ENCODE measurements around the gene MIPOL1. TPM values are rescaled to one million over a fixed set of nuclear protein-coding genes. Genes with fewer than 3 reads are reported as not detected.

The MIPOL1 gene
- total and polyA plus RNA-seq, 9 of the 15 experiments (the other 6 are each of a cell fraction or from before 2014, with no cell fraction given) = 6.7 to 21.9 (median 12.4) TPM

DNA sequence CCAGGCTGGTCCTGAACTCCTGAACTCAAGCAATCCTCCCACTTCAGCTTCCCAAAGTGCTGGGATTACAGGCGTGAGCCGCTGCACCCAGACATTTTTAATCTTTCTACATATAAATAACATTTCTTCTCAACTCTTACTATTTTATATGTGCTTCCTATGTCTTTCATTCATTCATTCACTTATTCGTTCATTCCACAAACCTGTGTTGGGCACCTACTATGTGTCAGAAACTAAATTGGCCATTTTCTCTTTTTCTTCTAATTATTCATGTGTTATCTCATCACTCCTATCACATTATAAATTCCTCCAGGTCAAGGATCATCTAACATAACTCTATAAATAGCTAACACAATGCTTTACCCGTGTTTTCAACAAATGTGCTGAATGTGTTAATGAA, 373.7 kb downstream of the MIPOL1 start:
- in situ Hi-C loops (cut with MboI) (no loop called here), intact Hi-C loops (cut with micrococcal nuclease) (no loop called here)
- CTCF ChIA-PET (ENCODE audit: low intra/inter-chr PET ratio) = no interaction called here
- no peaks in the 10 kb centered on the region for H4K20me1 ChIP-seq (replicated peaks; ENCODE audit: control insufficient read depth, insufficient read depth, low read length)
- no peak overlapping the region for H3K9ac ChIP-seq (ENCODE audit: insufficient read depth in 1 of 2, low read depth in 2 of 2, low read length in 2 of 2)
- no peak overlapping the region for H3K4me2 ChIP-seq (ENCODE audit: insufficient read depth, low read length)
- H3K79me2 ChIP-seq (ENCODE audit: control insufficient read depth, insufficient read depth, low read length) = no peaks in the 10 kb centered on the region
- H3K9me3 ChIP-seq (replicated peaks; ENCODE audit: control insufficient read depth, insufficient read depth, low read depth, low read length) = no peaks in the 10 kb centered on the region
- FAIRE-seq = no peak
- POLR2A ChIA-PET = no interaction called here
- H3K4me1 ChIP-seq (replicated peaks in 1 of 2; ENCODE audit: control insufficient read depth in 2 of 2, insufficient read depth in 2 of 2, low read length in 2 of 2) = no peaks in the 10 kb centered on the region
- no peak overlapping the region for H3K4me3 ChIP-seq
- ATAC-seq = no peak
- no peaks in the 10 kb centered on the region for H3K27me3 ChIP-seq (ENCODE audit: control insufficient read depth in 2 of 2, insufficient read depth in 2 of 2, low read length in 2 of 2)
- H3K9me1 ChIP-seq (ENCODE audit: control insufficient read depth, insufficient read depth, low read length) = no peaks in the 10 kb centered on the region
- 22% methylated on average over 3 of the region's 4 CpGs for WGBS (ENCODE audit: insufficient coverage, low coverage, missing lambda C conversion rate)
- H3K27ac ChIP-seq (ENCODE audit: extremely low read depth, low read depth, low read length) = no peak overlapping the region
- no peaks in the 10 kb centered on the region for H3K36me3 ChIP-seq (ENCODE audit: control insufficient read depth, insufficient read depth, low read length)
- no peak for DNase-seq (ENCODE audit: extremely low read depth in 1 of 4, low spot score in 3 of 4)
- no TSS peak for BruUV-seq (replicated peaks)
- H2AFZ ChIP-seq (ENCODE audit: low read depth, low read length) = no peak overlapping the region
- TF ChIP-seq CBX8 (IDR thresholded peaks at IDR 0.05; ENCODE audit: borderline replicate concordance, extremely low read depth, low read depth, low read length, poor library complexity, severe bottlenecking) = no peak
- TF ChIP-seq ZNF57 (CRISPR knock-in tag; IDR thresholded peaks at IDR 0.05) = no peak
- no peak for TF ChIP-seq ZNF76 (CRISPR knock-in tag; IDR thresholded peaks at IDR 0.05; ENCODE audit: borderline replicate concordance)
- TF ChIP-seq, protein P1, sequence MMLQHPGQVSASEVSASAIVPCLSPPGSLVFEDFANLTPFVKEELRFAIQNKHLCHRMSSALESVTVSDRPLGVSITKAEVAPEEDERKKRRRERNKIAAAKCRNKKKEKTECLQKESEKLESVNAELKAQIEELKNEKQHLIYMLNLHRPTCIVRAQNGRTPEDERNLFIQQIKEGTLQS (IDR thresholded peaks at IDR 0.05) = no peak
- TF ChIP-seq, protein P1 (CRISPR knock-in tag; conservative IDR thresholded peaks at IDR 0.05) = no peak
- TF ChIP-seq, protein P2, sequence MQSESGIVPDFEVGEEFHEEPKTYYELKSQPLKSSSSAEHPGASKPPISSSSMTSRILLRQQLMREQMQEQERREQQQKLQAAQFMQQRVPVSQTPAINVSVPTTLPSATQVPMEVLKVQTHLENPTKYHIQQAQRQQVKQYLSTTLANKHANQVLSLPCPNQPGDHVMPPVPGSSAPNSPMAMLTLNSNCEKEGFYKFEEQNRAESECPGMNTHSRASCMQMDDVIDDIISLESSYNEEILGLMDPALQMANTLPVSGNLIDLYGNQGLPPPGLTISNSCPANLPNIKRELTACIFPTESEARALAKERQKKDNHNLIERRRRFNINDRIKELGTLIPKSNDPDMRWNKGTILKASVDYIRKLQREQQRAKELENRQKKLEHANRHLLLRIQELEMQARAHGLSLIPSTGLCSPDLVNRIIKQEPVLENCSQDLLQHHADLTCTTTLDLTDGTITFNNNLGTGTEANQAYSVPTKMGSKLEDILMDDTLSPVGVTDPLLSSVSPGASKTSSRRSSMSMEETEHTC (IDR thresholded peaks at IDR 0.05) = no peak
- TF ChIP-seq, protein P3, sequence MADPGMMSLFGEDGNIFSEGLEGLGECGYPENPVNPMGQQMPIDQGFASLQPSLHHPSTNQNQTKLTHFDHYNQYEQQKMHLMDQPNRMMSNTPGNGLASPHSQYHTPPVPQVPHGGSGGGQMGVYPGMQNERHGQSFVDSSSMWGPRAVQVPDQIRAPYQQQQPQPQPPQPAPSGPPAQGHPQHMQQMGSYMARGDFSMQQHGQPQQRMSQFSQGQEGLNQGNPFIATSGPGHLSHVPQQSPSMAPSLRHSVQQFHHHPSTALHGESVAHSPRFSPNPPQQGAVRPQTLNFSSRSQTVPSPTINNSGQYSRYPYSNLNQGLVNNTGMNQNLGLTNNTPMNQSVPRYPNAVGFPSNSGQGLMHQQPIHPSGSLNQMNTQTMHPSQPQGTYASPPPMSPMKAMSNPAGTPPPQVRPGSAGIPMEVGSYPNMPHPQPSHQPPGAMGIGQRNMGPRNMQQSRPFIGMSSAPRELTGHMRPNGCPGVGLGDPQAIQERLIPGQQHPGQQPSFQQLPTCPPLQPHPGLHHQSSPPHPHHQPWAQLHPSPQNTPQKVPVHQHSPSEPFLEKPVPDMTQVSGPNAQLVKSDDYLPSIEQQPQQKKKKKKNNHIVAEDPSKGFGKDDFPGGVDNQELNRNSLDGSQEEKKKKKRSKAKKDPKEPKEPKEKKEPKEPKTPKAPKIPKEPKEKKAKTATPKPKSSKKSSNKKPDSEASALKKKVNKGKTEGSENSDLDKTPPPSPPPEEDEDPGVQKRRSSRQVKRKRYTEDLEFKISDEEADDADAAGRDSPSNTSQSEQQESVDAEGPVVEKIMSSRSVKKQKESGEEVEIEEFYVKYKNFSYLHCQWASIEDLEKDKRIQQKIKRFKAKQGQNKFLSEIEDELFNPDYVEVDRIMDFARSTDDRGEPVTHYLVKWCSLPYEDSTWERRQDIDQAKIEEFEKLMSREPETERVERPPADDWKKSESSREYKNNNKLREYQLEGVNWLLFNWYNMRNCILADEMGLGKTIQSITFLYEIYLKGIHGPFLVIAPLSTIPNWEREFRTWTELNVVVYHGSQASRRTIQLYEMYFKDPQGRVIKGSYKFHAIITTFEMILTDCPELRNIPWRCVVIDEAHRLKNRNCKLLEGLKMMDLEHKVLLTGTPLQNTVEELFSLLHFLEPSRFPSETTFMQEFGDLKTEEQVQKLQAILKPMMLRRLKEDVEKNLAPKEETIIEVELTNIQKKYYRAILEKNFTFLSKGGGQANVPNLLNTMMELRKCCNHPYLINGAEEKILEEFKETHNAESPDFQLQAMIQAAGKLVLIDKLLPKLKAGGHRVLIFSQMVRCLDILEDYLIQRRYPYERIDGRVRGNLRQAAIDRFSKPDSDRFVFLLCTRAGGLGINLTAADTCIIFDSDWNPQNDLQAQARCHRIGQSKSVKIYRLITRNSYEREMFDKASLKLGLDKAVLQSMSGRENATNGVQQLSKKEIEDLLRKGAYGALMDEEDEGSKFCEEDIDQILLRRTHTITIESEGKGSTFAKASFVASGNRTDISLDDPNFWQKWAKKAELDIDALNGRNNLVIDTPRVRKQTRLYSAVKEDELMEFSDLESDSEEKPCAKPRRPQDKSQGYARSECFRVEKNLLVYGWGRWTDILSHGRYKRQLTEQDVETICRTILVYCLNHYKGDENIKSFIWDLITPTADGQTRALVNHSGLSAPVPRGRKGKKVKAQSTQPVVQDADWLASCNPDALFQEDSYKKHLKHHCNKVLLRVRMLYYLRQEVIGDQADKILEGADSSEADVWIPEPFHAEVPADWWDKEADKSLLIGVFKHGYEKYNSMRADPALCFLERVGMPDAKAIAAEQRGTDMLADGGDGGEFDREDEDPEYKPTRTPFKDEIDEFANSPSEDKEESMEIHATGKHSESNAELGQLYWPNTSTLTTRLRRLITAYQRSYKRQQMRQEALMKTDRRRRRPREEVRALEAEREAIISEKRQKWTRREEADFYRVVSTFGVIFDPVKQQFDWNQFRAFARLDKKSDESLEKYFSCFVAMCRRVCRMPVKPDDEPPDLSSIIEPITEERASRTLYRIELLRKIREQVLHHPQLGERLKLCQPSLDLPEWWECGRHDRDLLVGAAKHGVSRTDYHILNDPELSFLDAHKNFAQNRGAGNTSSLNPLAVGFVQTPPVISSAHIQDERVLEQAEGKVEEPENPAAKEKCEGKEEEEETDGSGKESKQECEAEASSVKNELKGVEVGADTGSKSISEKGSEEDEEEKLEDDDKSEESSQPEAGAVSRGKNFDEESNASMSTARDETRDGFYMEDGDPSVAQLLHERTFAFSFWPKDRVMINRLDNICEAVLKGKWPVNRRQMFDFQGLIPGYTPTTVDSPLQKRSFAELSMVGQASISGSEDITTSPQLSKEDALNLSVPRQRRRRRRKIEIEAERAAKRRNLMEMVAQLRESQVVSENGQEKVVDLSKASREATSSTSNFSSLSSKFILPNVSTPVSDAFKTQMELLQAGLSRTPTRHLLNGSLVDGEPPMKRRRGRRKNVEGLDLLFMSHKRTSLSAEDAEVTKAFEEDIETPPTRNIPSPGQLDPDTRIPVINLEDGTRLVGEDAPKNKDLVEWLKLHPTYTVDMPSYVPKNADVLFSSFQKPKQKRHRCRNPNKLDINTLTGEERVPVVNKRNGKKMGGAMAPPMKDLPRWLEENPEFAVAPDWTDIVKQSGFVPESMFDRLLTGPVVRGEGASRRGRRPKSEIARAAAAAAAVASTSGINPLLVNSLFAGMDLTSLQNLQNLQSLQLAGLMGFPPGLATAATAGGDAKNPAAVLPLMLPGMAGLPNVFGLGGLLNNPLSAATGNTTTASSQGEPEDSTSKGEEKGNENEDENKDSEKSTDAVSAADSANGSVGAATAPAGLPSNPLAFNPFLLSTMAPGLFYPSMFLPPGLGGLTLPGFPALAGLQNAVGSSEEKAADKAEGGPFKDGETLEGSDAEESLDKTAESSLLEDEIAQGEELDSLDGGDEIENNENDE (IDR thresholded peaks at IDR 0.05; ENCODE audit: low read depth, low read length) = no peak
- TF ChIP-seq ZNF347 (CRISPR knock-in tag; IDR thresholded peaks at IDR 0.05; ENCODE audit: low read depth) = no peak
- no peak for TF ChIP-seq SRSF7 (optimal IDR thresholded peaks at IDR 0.05; ENCODE audit: low read depth, low read length)
- no peak for TF ChIP-seq KHSRP (IDR thresholded peaks at IDR 0.05)

All from K562 (cell line).